Fibroblast of skin of scalp (primary cell): ENCODE data around the gene XAGE2. TPM values are rescaled to one million over a fixed set of nuclear protein-coding genes. Genes with fewer than 3 reads are reported as not detected.
A peak's percentile ranks its signal among the peaks of the same experiment; 100 is the strongest.
"Not testable (repeated sequence)": the region's sequence is repeated elsewhere in the genome, so short reads cannot be mapped to it uniquely, and the experiment has no call there.

ENCODE experiments used
- DNase-seq: peaks from one replicate; pipeline ENCODE4 v3.0.0-alpha.2; 2013
- polyA plus RNA-seq, 2 experiments: library from polyadenylated mRNA; unstranded; fragments of 120-200 nt; gene quantifications; one replicate each; pipeline ENCODE4 v1.2.1, GENCODE V29; 2013; ENCODE audit not compliant: insufficient read length in 2 of 2

The XAGE2 gene
- polyA plus RNA-seq (2013, experiment 1 of 2; ENCODE audit: insufficient read length): not detected
- not detected for polyA plus RNA-seq (2013, experiment 2 of 2; ENCODE audit: insufficient read length)

- DNase-seq: peak; percentile 4
Measured at GRCh38 chrX:52368368-52369055, at the start of gene XAGE2. Gene XAGE2, plus strand, starts transcription at chrX:52369021. Its CDS starts 994 bp downstream, at chrX:52370015.

DNA sequence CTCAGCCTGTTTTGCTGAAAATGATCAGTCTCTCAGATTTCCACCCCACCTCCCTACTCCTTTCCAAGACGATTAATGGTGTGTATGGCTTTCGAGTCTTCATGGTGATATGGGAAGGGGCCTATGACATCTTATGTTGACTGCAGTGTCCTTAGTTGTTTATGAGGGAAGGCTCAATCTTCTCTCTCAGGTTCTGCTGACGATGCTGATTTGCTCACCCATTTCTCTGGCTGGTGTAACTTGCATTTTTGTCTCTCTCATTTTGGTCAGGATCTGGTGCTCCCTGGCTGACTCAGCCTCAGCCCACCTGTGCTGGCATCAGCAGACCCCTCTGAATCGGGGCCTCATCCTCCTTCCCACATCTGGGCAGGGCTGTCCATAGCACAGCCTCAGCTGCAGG lies 31.4 kb upstream of the XAGE2 start:
- DNase-seq: no peak

DNA sequence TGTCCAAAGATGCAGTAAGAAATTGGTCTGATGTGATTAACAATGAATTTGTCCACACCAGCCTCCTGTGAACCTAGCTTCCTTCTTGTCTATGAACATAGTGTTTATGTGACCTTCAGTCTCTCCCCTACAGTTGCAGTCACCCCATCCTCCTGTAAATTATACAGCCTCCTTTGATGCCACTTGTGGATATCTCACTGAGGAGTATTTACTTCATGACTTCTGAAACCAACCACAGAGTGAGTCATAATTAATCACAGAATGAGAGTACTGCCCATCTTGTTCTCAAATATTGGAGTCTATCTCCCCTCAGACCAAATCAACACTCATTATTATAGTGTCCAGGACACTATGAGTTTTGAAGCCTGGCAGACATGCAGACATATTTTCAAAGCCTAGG lies 27.3 kb upstream of the XAGE2 start:
- no peak for DNase-seq

GRCh38 chrX:52343131-52343530 lies 25.7 kb upstream of the XAGE2 start:
- DNase-seq: not testable (repeated sequence)

GRCh38 chrX:52345402-52345801 lies 23.4 kb upstream of the XAGE2 start:
- DNase-seq: peak; percentile 49

DNA sequence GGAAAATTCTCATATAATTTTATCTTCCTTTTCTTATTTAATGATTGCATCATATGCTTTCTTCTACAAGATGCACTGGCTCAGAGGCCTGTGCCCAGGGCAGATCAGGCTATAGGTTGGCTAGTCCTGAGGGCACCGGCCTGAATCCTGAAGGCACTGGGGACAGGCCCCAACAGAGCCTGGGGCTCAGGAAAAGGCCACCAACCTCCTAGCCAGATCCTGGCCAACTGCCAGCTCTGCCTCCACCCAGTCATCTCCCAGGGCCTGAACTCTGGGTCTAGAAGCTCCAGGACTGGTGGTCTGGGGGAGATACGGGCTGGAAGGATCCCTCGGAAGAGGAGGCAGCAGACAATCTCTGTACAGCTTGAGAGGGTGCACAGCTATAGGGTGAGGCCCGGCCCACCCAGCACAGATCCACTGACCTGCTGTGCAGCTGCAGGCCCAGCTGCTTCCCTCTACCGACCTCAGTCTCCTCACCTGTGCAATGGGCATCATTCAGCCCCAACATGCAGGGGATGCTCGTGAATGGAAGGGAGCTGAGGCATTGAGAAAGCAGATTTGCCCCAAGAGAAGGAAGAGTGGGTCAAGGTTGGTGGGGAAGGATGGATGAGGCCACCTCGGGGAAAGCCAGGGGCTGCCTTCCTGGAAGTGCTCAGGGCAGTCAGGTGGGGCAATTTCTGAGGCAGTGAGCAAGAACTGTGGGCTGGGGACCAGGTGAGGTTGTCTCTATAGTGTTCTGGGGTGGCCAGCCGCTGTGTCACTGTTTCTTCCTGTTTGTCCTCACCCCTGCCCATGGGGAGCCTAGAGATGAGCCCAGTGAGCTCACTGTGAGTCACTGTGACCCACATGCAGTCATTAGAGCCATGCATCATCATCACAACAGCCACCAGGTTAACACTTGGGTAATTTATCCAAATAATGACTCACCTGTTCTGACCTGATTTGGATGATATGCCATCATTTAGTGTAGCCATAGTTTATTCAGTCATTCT lies 22.4 kb upstream of the XAGE2 start:
- no peak for DNase-seq

DNA sequence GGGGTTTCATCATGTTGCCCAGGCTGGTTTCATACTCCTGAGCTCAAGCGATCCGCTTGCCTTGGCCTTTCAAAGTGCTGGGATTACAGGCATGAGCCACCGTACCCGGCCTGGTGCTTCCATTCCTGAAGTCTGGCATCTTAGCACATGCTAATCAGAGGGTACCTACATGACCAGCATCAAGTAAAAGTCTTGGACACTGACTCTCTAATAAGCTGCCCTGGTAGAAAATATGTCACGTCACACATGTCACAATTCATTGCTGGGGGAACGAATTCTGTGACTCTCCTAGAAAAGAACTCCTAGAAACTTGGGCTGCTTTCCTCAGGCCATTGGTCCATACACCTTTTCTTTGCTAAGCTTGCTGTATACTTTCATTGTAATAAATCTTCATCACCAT lies 19.1 kb upstream of the XAGE2 start:
- DNase-seq: no peak

GRCh38 chrX:52352551-52352950 lies 16.3 kb upstream of the XAGE2 start:
- DNase-seq: no peak

- DNase-seq: no peak
Measured at GRCh38 chrX:52353838-52354237, 15.0 kb upstream of the XAGE2 start.

DNA sequence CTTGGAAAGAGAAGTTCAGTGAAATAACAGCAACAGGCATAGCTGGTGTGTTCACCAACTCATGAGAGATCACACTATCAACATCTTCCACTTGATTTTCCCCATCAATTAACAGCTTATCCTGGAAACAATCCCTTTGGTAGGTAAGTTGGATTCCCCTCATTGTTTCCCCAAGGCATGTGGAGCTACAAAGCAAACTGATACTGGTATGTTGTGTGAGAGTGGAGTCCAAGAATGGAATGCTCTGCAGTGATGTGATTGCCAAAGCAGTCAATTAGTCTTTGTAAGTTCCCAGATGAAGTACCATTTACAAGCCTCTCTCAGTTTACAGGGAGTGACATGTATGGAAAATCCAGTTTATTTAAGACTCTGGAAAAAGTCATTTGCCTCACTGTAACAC lies 13.7 kb upstream of the XAGE2 start:
- no peak for DNase-seq

DNA sequence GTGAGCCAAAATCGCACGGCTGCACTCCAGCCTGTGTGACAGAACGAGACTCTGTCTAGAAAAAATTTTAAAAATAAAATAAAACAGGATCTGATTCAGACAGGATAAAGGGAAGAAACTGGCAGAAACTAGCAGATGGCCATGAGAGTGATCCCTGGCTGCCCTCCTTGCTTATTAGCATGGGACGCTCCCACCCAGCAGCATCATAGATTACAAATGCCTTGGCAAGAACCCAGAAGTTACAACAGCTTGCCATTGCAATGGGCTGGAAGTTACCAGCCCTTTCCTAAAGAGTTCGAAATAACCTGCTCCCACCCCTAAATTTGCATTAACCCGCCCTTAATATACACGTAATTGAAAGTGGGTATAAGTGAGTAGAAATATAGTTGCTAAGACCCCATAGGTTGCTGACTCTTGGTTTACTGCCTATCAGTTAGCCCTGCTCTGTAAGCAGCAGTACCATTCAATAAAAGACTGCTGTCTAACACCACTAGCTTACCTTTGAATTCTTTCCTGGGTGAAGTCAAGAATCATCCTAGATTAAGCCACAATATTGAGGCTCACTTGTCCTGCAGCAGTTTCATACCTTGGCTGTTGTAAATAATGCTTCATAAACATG lies 9.1 kb upstream of the XAGE2 start:
- no peak for DNase-seq

- DNase-seq: no peak
Measured at GRCh38 chrX:52361941-52362340, 6.9 kb upstream of the XAGE2 start.

DNA sequence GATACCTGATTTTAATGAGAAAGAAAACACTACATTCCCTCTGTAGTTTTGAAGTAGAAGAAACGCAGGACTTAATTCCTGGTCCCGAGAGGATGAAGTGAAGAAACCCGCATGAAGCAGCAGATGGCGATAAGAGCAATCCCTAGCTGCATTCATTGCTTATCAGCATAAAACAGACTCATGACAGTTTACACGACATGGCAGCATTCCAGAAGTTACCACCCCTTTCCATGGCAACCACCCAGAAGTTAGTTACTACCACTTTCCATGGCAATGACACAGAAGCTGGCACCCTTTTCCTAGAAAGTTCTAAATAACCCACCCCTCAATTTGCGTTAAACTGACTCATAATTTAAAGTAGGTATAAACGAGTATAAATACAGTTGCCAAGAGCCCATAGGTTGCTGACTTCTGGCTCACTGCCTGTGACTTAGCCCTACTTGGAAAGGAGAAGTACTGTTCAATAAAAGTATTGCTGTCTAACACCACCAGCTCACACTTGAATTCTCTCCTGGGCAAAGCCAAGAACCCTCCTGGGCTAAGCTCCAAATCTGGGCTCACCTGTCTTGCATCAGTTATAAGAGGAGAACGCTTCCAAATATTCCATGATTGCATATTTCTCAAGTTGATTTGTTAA lies 5.5 kb upstream of the XAGE2 start:
- DNase-seq: no peak

DNA sequence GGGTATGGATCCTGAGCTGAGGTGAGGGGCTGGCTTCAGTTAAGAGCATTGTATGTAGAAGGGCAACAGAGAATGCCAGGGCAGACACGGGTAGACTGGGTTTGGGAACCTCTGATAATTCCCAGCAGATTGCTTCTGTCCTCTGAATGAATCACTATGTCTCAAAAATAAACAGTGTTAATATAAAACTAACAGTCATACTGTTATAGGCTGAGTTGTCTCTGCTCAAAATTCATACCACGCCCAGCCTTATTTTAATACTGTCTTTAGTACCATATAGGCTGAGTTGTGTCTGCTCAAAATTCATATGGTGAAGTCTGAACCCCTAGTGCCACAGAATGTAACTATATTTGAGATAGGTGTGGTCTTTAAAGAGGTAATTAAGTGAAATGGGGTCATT lies 10.0 kb downstream of the XAGE2 start:
- DNase-seq: no peak

- DNase-seq: no peak
Measured at GRCh38 chrX:52380993-52381392, 12.2 kb downstream of the XAGE2 start.

- no peak for DNase-seq
Measured at GRCh38 chrX:52410439-52411394, 41.9 kb downstream of the XAGE2 start.

DNA sequence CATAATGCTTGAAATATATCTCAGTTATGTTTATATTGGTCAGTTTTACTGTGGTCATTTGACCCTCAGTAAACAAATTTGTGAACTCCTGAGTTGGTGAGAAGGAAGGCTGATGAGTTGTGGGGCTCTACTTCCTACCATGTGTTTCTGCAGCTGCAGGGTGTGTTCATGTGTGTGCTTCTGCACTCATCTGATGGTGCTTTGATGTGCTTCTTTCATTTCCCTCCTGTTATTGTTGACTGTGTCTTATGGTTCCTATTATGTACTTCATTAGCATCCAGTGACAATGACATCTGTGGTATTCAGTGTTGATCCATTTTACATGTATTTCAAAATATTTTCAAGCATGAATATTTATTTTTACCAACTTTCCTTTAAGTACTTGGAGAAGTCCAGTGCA lies 46.5 kb downstream of the XAGE2 start:
- no peak for DNase-seq

DNA sequence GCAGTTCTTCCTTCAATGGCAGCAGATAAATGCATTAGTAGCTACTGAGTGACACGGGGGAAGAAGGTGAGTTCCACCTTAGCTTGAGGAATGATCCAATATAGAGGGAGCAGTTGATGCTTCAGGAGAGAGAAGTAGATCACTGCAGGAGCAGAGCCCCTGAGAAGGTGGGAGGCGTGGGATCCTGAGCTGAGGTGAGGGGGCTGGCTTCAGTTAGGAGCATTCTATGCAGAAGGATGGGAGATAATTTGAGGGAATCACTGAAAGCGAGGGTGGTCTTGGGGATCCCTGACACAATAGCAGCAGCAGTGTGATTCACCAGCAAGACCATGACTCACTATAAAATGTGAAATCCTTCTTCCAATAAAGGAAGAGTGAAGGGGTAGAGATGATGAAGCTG lies 48.0 kb downstream of the XAGE2 start:
- no peak for DNase-seq

DNA sequence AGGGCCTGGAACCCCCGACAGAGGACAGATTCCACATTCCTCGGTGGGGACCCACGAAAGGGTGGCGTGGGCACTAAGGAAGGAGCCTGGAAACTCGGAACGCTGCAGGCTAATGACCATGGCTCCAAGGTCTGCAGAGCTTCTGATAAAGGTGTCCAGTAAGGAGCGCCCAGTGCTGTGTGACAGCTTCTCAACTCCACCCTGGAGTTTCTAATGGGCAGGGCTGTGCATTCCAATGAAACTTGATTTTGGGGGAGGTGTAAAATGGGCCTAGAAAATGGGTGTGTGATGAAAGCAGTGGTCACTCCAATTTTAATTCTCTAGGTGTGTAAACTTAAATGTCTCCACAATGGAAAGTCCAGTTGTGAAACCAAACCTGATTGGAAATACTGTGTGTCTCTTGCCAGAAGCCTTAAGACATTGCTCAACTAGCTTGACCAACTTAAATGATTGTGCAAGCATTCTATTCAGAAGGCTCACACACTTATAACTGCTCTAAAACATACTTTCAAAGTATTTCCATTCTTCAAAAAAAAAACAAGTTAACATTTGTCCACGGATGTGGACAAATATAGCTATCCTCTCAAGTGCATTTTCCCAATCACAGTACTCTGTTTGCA lies 52.1 kb downstream of the XAGE2 start:
- peak; percentile 6 for DNase-seq

DNA sequence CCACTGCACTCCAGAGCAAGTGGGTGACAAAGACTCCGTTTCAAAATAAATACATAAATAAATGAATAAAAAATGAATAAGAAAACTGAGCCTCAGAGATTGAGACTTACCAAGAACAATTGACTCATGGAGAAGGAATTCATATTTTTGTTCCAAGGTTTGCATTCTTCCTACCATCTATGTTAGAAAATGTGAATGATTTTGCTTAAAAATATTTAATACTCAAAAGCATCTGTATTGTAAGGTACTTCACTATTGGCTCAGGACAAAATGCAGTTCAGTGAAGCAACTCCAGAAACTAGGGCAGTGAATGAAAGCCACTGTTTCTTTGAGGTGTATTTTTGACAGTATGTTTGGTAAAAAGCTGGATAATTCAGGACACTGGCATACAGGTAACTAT lies 54.1 kb downstream of the XAGE2 start:
- DNase-seq: peak; percentile 82

- DNase-seq: peak; percentile 65
Measured at GRCh38 chrX:52424656-52425055, 55.8 kb downstream of the XAGE2 start.
